HG03196 (cell line): Measurements from ENCODE around the gene SMIM7.

Experiments used
- ATAC-seq: cut with Tn5 transposase; IDR thresholded peaks from one replicate; pipeline ENCODE4 v1.9.1; 2021; ENCODE audit not compliant: unreplicated experiment

SMIM7 gene

DNA sequence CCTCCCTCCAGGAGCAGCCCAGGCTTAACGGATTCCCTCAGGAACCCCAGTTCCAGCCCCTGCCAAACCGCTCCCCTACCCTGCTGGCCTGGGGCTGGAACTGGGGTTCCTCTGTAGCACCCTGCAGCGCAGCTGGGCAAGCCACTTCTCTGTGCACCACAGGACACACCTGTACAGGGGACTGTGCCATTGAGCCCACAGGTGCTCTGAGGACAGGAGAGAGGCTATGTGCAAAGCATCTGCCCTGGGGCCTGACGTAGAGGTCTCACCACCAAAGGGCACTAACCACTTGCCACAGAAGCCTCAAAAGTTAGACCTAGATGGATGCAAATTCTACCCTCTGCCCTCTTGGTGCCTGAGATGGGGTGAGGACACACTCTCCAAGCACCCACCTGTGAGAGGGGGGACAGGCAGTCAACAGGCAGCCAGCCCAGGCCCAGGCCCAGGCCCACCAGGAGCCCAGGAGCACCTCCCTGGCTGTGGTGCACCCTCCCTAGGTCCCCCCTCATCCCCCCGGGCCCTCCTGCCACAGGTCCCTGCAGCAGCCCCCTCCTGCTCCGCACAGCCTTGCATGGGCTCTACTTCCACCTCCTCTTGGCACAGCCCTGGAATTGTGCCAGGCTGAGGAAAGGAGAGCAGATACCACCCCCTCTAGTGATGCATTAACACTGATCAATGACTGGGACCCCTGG is 60.1 kb downstream of the SMIM7 start:
- no peak for ATAC-seq

DNA sequence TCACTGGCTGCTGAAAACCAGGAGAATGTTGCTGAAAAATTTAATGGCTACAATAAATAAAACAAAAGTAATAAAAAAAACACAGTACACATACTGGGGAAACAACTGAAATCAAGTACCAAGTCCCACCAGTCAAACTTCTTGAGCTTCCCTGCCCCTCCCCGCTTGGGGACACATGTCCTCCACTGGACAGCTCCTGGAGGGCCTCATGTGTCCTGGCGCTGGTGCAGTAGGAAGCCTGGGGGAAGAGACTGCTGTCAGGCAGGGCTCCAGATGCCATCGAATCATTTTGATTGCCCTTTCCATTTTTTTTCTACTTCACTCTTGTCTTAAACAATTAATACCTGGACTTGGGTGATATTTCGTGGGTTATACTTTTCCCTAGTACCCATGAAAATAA is 61.1 kb downstream of the SMIM7 start:
- no peak for ATAC-seq

DNA sequence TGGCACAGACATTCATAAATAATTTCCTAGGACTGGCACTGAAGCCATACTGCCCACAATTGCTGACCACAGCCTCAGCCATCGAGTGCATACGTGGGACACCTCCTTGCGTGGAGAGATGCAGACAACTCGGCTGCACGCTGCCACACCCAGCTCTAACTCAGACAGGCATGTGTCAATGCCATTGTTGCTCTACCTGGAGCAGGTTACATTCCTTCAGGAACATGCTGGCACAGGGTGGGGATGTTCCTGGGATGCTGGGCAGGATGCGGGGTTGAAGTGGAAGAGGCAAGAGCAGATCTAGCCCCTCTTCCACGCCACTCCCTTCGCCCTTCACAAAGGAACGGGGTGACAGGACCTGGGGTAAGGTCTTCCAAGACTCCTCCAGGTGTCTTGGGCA is 63.5 kb downstream of the SMIM7 start:
- ATAC-seq = no peak
